Neural progenitor cell (in vitro differentiated cells): ENCODE data around the gene CXCR5. TPM values are rescaled to one million over a fixed set of nuclear protein-coding genes. Genes with fewer than 3 reads are reported as not detected.
A peak's percentile ranks its signal among the peaks of the same experiment; 100 is the strongest.

Source experiments
- DNase-seq: peaks from one replicate; pipeline ENCODE4 v3.0.0-alpha.2; 2016; ENCODE audit warnings: low spot score
- H2AFZ ChIP-seq: fragments of 200-600 bp; sonication (generic); replicated peaks from 2 replicates; pipeline ENCODE4 v1.6.1; 2016; ENCODE audit warnings: antibody characterized with exemption
- H3F3A ChIP-seq: fragments of 200-600 bp; sonication (generic); 2 replicates; pipeline ENCODE4 v1.6.1; 2016; ENCODE audit warnings: antibody characterized with exemption, low read depth
- H3K27ac ChIP-seq: fragments of 200-600 bp; sonication (generic); 2 replicates; pipeline ENCODE4 v1.5.1; 2016; ENCODE audit warnings: mild to moderate bottlenecking
- H3K27me3 ChIP-seq: fragments of 200-600 bp; sonication (generic); 2 replicates; pipeline ENCODE4 v1.6.1; 2016; ENCODE audit warnings: mild to moderate bottlenecking, moderate library complexity
- H3K36me3 ChIP-seq: fragments of 200-600 bp; sonication (generic); 2 replicates; pipeline ENCODE4 v1.5.1; 2016
- H3K4me1 ChIP-seq: fragments of 200-600 bp; sonication (generic); 2 replicates; pipeline ENCODE4 v1.6.1; 2016; ENCODE audit warnings: mixed run types
- H3K4me2 ChIP-seq: fragments of 200-600 bp; sonication (generic); 2 replicates; pipeline ENCODE4 v1.6.1; 2016
- H3K4me3 ChIP-seq: fragments of 200-600 bp; sonication (generic); 2 replicates; pipeline ENCODE4 v1.5.1; 2016
- H3K79me2 ChIP-seq: fragments of 200-600 bp; sonication (generic); 2 replicates; pipeline ENCODE4 v1.6.1; 2016; ENCODE audit warnings: low read depth
- H3K9ac ChIP-seq: fragments of 200-600 bp; sonication (generic); 2 replicates; pipeline ENCODE4 v1.6.1; 2016
- H3K9me3 ChIP-seq: fragments of 200-600 bp; sonication (generic); 2 replicates; pipeline ENCODE4 v1.5.1; 2016; ENCODE audit warnings: low read depth
- H4K20me1 ChIP-seq: fragments of 200-600 bp; sonication (generic); 2 replicates; pipeline ENCODE4 v1.6.1; 2016; ENCODE audit warnings: low read depth
- H3K27ac Mint-ChIP-seq: 3 replicates; pipeline ENCODE4 v1.8.0; 2021; ENCODE audit warnings: mixed read lengths
- H3K27me3 Mint-ChIP-seq: 2 replicates; pipeline ENCODE4 v1.8.0; 2022; ENCODE audit warnings: low read depth, mild to moderate bottlenecking, inconsistent platforms, moderate library complexity, mixed read lengths; ENCODE audit not compliant: insufficient read depth
- H3K36me3 Mint-ChIP-seq: 3 replicates; pipeline ENCODE4 v1.8.0; 2021; ENCODE audit warnings: mixed read lengths
- H3K4me1 Mint-ChIP-seq: 3 replicates; pipeline ENCODE4 v1.8.0; 2021; ENCODE audit warnings: mixed read lengths
- H3K4me3 Mint-ChIP-seq: 3 replicates; pipeline ENCODE4 v1.8.0; 2021; ENCODE audit warnings: mild to moderate bottlenecking, moderate library complexity, mixed read lengths
- H3K9me3 Mint-ChIP-seq: 3 replicates; pipeline ENCODE4 v1.8.0; 2020; ENCODE audit warnings: mixed read lengths
- EZH2 ChIP-seq: fragments of 200-600 bp; sonication (generic); IDR thresholded peaks from 2 replicates; pipeline ENCODE4 v1.6.1; 2017; ENCODE audit warnings: antibody characterized with exemption, mild to moderate bottlenecking, moderate library complexity
- EZH2phosphoT487 ChIP-seq: fragments of 200-600 bp; sonication (generic); IDR thresholded peaks from 2 replicates; pipeline ENCODE4 v1.6.1; 2017; ENCODE audit warnings: antibody characterized with exemption
- total RNA-seq: library from RNA; depleted of rRNA; stranded (reverse); fragments of >200 nt; gene quantifications from 2 replicates; pipeline ENCODE4 v1.2.3, GENCODE V29; 2015; ENCODE audit warnings: low replicate concordance
- TF ChIP-seq, protein P1 (sequence below): fragments of 200-600 bp; sonication (generic); IDR thresholded peaks from 2 replicates; pipeline ENCODE4 v1.5.1; 2017; ENCODE audit warnings: antibody characterized with exemption, mild to moderate bottlenecking

The CXCR5 gene
- total RNA-seq, 1 donor from 2014 or later: not detected

DNA sequence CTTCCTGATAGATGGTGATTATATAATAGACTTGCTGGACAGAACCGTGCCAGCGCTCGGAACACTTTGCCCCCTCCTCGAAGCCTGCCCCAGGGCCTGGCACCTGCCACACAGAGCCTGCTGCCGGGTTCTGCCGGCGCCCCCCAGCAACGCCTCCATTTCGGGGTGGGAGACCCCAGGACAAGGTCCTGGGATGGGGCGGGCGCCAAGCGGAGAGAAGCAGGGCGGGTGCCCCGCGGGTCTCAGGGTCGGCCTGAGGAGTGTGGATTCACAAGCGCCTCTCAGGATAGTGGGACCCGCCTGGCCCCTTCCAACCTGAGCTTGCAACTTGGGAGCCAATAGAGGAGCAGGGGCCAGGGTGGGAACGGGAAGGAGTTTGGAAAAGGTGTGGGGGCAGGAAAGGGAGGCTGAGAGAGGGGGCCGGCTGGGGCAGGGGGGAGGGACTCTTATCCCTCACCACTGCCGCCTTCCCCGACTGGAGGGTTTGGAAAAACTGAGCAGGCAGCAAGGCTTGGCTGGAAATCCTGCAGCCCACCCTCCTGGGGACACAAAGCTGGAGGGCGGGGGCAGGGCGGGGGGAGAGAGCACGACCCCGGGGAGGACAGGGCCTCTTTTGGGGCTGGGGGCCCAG, 45.3 kb downstream of the CXCR5 start:
- Histone ChIP-seq H3K27ac (peak overlapping the region; percentile 6), H3K27me3 (peaks cover 9% of the 10 kb centered on the region), H3K9me3 (no peaks in the 10 kb centered on the region), H3K4me1 (peaks cover 22% of the 10 kb centered on the region), H3F3A (peaks cover 27% of the 10 kb centered on the region), H3K4me2 (peak overlapping the region; percentile 79), H3K9ac (no peak overlapping the region), H3K4me3 (peak overlapping the region; percentile 73), H3K36me3 (no peaks in the 10 kb centered on the region), H4K20me1 (peaks cover 21% of the 10 kb centered on the region), H3K79me2 (peaks cover 15% of the 10 kb centered on the region), H2AFZ (peak overlapping the region; percentile 47)
- Mint-ChIP-seq H3K27ac (peak overlapping the region; percentile 91), H3K9me3 (no peaks in the 10 kb centered on the region), H3K4me1 (peaks cover 40% of the 10 kb centered on the region), H3K36me3 (no peaks in the 10 kb centered on the region), H3K4me3 (peak overlapping the region; percentile 97), H3K27me3 (peaks cover 21% of the 10 kb centered on the region)
- TF ChIP-seq, protein P1, sequence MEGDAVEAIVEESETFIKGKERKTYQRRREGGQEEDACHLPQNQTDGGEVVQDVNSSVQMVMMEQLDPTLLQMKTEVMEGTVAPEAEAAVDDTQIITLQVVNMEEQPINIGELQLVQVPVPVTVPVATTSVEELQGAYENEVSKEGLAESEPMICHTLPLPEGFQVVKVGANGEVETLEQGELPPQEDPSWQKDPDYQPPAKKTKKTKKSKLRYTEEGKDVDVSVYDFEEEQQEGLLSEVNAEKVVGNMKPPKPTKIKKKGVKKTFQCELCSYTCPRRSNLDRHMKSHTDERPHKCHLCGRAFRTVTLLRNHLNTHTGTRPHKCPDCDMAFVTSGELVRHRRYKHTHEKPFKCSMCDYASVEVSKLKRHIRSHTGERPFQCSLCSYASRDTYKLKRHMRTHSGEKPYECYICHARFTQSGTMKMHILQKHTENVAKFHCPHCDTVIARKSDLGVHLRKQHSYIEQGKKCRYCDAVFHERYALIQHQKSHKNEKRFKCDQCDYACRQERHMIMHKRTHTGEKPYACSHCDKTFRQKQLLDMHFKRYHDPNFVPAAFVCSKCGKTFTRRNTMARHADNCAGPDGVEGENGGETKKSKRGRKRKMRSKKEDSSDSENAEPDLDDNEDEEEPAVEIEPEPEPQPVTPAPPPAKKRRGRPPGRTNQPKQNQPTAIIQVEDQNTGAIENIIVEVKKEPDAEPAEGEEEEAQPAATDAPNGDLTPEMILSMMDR: no peak
- no peak for TF ChIP-seq EZH2phosphoT487
- TF ChIP-seq EZH2: no peak
- no peak for DNase-seq

DNA sequence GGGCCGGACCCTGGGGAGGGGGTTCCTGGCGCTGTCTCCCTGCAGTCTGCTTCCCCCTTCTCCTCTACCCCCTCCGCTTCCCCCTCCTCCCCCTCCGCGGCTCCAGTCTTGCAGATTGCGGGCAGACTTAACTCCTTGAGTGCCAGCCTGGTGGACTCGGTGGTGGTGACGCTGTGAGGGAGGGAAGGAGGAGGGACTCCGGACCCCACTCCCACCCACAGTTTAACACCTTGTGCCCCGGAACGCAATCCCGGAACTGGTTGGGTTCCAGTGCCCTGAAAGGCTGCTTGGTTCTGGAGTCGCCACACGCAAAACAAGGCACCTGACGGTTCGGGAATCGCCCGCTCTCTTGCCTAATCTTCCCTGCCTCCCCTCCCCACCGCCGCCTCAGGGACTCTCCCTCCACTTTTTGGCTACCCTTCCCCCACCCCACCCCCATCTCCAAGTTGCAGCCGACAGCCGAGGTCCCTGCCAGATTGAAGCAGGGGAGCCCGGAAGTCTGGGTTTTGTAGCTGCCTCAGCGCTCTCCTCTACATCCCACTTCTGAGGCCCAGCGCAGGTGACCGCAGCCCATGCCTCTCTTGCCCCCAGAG, 45.9 kb downstream of the CXCR5 start:
- TF ChIP-seq EZH2phosphoT487: no peak
- no peak for TF ChIP-seq EZH2
- TF ChIP-seq, protein P1: no peak
- Histone ChIP-seq H3K4me3 (peak overlapping the region; percentile 73), H3K4me2 (peak overlapping the region; percentile 79), H3K27ac (no peak overlapping the region), H3K36me3 (no peaks in the 10 kb centered on the region), H3K79me2 (peaks cover 9% of the 10 kb centered on the region), H3K27me3 (peaks cover 9% of the 10 kb centered on the region), H3K9me3 (no peaks in the 10 kb centered on the region), H3K9ac (no peak overlapping the region), H2AFZ (no peak overlapping the region), H3K4me1 (peaks cover 18% of the 10 kb centered on the region), H4K20me1 (peaks cover 14% of the 10 kb centered on the region), H3F3A (peaks cover 27% of the 10 kb centered on the region)
- H3K4me1 Mint-ChIP-seq: peaks cover 34% of the 10 kb centered on the region
- H3K4me3 Mint-ChIP-seq: peak overlapping the region; percentile 97
- no peaks in the 10 kb centered on the region for H3K36me3 Mint-ChIP-seq
- peaks cover 20% of the 10 kb centered on the region for H3K27me3 Mint-ChIP-seq
- no peaks in the 10 kb centered on the region for H3K9me3 Mint-ChIP-seq
- DNase-seq: peak; percentile 94
- H3K27ac Mint-ChIP-seq: no peak overlapping the region

DNA sequence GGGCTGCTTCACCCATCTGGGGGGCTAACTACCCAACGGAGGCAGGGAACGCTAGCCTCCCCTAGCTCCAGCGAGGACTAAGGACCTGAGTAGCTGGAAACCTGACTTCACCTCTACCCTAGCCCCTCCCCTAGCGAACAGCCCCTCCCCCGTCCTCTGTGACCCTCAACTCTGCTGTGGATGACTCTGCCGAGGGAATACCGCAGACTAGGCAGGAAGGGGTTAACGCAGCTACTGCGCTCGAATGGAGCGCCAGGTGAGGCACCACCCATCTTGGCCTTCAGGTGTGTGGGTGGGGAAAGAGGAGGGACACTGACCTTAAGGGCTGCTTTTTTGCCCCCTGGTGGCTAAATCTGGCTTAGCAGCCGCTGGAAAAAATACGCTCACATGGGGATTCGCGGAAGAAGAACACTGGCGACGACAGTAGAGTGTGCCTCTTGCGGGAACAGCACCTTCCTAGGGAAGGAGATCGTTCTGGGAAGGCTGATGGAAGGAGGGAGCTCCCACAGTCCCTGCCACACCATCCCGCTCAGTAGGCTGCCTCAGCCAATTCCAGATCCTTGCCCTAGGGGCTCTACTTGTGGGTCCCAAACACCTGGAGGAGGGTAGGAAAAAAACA, 46.5 kb downstream of the CXCR5 start:
- peak overlapping the region; percentile 73 for H3K4me3 ChIP-seq
- DNase-seq: peak; percentile 86
- no peaks in the 10 kb centered on the region for H3K9me3 ChIP-seq
- H3K79me2 ChIP-seq: peaks cover 3% of the 10 kb centered on the region
- Mint-ChIP-seq H3K36me3 (no peaks in the 10 kb centered on the region), H3K27me3 (peaks cover 20% of the 10 kb centered on the region), H3K9me3 (no peaks in the 10 kb centered on the region), H3K27ac (peak overlapping the region; percentile 81), H3K4me1 (peaks cover 34% of the 10 kb centered on the region), H3K4me3 (peak overlapping the region; percentile 97)
- peaks cover 9% of the 10 kb centered on the region for H3K27me3 ChIP-seq
- H4K20me1 ChIP-seq: peaks cover 8% of the 10 kb centered on the region
- peaks cover 27% of the 10 kb centered on the region for H3F3A ChIP-seq
- TF ChIP-seq EZH2: no peak
- no peak for TF ChIP-seq EZH2phosphoT487
- TF ChIP-seq, protein P1: peak; percentile 95
- no peak overlapping the region for H2AFZ ChIP-seq
- H3K4me1 ChIP-seq: peaks cover 18% of the 10 kb centered on the region
- H3K36me3 ChIP-seq: no peaks in the 10 kb centered on the region
- no peak overlapping the region for H3K27ac ChIP-seq
- no peak overlapping the region for H3K9ac ChIP-seq
- peak overlapping the region; percentile 79 for H3K4me2 ChIP-seq
